HG03442 (cell line): ENCODE measurements around the gene GP1BB.

Experiments used
- ATAC-seq: cut with Tn5 transposase; IDR thresholded peaks from one replicate; pipeline ENCODE4 v1.9.1; 2021; ENCODE audit warnings: mild to moderate bottlenecking, moderate library complexity; ENCODE audit not compliant: unreplicated experiment

GP1BB gene

GRCh38 chr22:19764636-19765476 is 41.5 kb downstream of the GP1BB start:
- no peak for ATAC-seq

GRCh38 chr22:19765477-19766239 is 42.3 kb downstream of the GP1BB start:
- ATAC-seq: no peak

DNA sequence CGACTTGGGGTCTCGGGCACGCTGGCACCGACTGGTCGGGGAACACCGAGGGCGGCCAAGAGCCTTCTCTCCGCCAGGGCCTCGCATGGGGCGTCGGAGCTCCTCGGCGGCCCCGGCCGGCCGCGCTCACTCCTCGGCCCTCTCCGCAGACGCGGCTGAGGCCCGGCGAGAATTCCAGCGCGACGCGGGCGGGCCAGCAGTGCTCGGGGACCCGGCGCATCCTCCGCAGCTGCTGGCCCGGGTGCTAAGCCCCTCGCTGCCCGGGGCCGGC is 42.8 kb downstream of the GP1BB start:
- ATAC-seq: no peak

- no peak for ATAC-seq
These were observed 43.4 kb downstream of the GP1BB start for GRCh38 chr22:19766511-19767426.

- ATAC-seq: no peak
These were observed 44.3 kb downstream of the GP1BB start for GRCh38 chr22:19767427-19768341.

DNA sequence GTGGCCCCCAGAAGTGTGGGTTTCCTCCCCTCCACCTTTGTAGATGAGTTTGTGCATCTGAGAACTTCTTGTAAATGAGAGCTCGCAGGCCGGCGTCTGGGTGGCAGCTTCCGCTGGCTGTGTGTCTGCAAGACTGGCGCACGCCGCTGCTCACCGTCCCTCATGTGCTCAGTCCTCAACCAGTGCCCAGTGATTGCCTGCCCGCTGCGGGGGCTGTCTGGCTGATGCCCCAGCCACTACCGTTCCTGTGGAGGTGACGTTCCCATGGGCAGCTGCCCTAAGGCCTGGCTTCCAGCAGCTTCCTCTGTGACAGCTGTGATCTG is 46.0 kb downstream of the GP1BB start:
- no peak for ATAC-seq

DNA sequence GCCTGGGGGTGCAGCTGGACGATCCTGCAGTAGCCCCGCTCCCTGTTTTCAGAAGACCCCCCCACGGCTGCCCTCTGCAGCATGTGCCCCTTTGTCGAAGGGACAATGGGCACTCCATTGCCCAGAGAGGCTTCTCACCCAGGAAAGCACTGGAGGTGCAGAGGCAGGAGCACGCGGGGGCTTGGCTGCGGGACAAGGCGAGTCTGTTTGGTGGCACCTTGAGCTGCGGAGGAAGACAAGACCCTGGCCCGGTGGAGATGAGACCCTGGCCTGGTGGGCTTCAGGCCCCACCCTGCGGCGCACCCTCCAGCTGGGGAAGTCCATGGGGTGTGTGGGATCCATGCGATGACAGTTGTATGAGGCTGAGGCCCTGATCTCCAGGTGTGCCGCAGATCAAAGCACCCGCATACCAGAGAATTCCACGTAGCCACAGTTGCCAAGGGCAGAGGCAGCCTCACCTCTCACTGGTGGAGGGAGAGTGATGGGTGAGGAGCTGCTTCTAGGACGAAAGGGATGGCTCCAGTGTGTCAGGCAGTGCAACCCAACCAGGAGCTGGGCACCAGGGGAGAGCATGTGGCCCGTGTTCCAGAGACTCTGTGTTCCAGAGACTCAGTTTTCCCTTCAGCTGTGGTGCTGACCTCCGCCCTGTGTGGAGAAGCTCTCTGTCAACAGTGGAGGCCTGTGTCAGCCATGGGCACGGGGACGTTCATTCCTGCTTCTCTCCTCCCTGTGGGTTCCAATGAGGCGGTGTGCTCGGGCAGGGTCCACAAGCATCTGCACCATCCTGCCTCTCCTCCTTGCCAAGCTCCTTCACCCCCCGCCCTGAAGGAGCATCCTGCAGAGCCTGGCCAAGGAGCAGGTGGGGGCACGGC is 47.2 kb downstream of the GP1BB start:
- ATAC-seq: no peak

- ATAC-seq: no peak
These were observed 49.0 kb downstream of the GP1BB start for GRCh38 chr22:19772422-19772672.

DNA sequence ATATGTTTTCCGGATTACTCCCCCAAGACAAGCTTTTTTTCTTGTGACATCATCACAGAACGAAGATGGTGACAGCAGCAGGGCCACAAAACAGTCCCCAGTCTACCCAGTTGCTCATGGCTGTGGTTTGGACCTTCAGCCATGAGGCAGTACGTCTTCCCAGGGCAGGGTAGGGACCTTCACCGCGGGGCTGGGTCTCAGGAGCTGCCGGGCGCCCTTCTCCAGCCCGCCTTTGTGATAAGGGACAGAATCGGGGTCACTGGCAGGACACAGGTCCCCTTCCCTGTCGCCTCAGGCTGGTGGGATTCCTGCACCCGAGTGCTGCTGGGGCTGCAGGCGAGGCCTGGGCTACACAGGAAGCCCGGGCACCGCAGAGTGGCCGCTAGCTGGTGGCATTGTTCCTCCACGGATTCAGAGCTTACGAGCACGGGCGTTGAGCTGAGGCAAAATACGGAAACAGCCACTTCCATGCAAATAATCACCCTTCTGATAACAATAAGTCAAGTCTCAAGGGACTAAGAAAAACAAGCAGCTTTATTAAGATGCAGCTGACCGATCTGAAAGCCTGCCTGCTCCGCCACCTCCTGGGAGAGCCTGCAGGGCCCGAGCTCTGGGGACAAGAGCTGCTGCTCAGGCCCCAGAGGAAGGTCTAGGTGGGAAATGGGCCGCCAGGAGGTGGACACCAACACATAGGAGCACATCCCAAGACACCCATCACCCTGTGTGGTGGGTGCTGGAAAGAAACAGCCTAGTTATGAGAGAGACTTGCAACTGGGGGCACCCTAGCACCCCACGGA is 49.5 kb downstream of the GP1BB start:
- ATAC-seq: peak; percentile 68

DNA sequence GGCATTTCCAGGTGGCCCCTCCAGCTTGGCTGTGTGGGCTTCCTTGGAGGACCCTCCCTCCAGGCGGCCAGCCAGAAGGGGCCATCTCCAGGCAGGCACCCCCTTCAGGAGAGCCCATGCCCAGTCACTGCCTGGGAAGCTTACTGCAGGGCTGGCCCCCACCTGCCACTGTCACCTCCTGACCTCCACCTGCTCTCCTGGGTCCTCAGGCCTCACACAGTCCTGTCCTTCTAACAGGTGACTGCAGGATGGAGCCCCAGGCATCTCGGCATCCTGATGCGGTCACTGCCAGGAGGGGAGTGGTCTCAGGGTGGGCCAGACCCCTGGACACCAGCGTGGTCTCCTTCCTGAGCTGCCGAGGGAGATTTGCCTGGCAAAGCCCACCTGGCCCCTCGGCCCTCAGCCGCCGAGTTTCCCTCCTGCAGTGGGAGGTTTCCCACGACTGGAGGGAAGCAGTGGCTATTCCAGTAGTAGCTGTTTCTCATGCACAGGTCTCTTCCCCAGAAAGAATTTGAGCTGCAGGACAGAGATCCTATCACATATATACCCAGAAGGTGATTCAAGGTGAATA is 50.2 kb downstream of the GP1BB start:
- ATAC-seq: no peak
